ENCODE data around the gene NFKBIA.

DNA sequence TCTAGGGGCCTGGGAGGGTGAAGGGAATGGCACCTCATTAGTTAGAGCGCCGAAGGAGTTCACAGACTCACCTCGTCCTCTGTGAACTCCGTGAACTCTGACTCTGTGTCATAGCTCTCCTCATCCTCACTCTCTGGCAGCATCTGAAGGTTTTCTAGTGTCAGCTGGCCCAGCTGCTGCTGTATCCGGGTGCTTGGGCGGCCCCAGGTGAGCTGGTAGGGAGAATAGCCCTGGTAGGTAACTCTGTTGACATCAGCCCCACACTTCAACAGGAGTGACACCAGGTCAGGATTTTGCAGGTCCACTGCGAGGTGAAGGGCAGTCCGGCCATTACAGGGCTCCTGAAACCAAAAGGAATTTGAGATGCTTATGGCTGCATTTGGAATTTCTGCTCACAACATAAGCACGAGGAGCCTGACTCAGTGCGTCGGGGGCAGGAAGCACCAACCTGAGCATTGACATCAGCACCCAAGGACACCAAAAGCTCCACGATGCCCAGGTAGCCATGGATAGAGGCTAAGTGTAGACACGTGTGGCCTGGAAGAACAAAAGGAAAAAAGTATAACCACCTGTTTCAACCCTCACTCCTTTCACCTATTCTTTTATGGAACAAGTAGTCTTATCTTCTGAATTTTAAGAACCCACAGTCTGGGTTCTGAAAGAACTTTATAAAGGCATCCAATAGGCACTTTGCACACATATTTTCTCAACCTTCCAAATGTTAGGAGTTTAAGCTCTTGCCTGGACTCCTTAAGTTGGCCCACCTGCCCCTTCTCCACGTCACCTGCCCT, 2.0 kb downstream of the NFKBIA start:
- TF ChIP-seq, protein P1, sequence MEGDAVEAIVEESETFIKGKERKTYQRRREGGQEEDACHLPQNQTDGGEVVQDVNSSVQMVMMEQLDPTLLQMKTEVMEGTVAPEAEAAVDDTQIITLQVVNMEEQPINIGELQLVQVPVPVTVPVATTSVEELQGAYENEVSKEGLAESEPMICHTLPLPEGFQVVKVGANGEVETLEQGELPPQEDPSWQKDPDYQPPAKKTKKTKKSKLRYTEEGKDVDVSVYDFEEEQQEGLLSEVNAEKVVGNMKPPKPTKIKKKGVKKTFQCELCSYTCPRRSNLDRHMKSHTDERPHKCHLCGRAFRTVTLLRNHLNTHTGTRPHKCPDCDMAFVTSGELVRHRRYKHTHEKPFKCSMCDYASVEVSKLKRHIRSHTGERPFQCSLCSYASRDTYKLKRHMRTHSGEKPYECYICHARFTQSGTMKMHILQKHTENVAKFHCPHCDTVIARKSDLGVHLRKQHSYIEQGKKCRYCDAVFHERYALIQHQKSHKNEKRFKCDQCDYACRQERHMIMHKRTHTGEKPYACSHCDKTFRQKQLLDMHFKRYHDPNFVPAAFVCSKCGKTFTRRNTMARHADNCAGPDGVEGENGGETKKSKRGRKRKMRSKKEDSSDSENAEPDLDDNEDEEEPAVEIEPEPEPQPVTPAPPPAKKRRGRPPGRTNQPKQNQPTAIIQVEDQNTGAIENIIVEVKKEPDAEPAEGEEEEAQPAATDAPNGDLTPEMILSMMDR (optimal IDR thresholded peaks at IDR 0.05 in 1 of 3, IDR thresholded peaks at IDR 0.05 in 1 of 3, conservative IDR thresholded peaks at IDR 0.05 in 1 of 3; ENCODE audit: extremely low read depth in 1 of 3, insufficient read depth in 2 of 3, low read length in 3 of 3) = no peak
- no peak for TF ChIP-seq EZH2 (IDR thresholded peaks at IDR 0.05; ENCODE audit: low read length)

Data from keratinocyte (primary cell).